ENCODE measurements around the gene EPS8L3.

- no peak for TF ChIP-seq ZNF121 (CRISPR knock-in tag; IDR thresholded peaks at IDR 0.05)
- TF ChIP-seq CTCF (IDR thresholded peaks at IDR 0.05), result no peak
- no peak for TF ChIP-seq E2F1 (CRISPR knock-in tag; IDR thresholded peaks at IDR 0.05)
- no peak for TF ChIP-seq ZNF138 (CRISPR knock-in tag; conservative IDR thresholded peaks at IDR 0.05)
- TF ChIP-seq NR3C1 (CRISPR knock-in tag; conservative IDR thresholded peaks at IDR 0.05; ENCODE audit: low read depth), result no peak
These were observed 12.8 kb downstream of the EPS8L3 start for GRCh38 chr1:109750920-109751319.
